Tibial artery (tissue), 4 donors: ENCODE data around the gene B3GLCT.

Experiments
- DNase-seq, 2 donors: peaks; one replicate each; pipeline ENCODE4 v3.0.0-alpha.2; 2019
- H3K27ac ChIP-seq, 2 donors: fragments of 200-600 bp; sonication (generic) in 1 of 2; 1 replicate in 1 of 2; 2 replicates in 1 of 2; pipeline ENCODE4 v1.5.1; 2018 to 2019; ENCODE audit warnings: mild to moderate bottlenecking in 1 of 2
- H3K27me3 ChIP-seq, 2 donors: fragments of 200-600 bp; sonication (generic) in 1 of 2; one replicate each; pipeline versions ENCODE4 v1.5.1 to v1.6.0; 2016 to 2019
- H3K36me3 ChIP-seq, 3 donors: fragments of 200-600 bp; sonication (generic) in 2 of 3; one replicate each; pipeline ENCODE4 v1.5.1; 2016 to 2019; ENCODE audit warnings: mild to moderate bottlenecking in 2 of 3
- H3K4me1 ChIP-seq, 4 donors: fragments of 200-600 bp; sonication (generic) in 2 of 4; 1 replicate in 3 of 4; 2 replicates in 1 of 4; pipeline ENCODE4 v1.5.1; 2016 to 2019
- H3K4me3 ChIP-seq, 2 donors: fragments of 200-600 bp; sonication (generic) in 1 of 2; 1 replicate in 1 of 2; 2 replicates in 1 of 2; pipeline ENCODE4 v1.5.1; 2018 to 2019; ENCODE audit warnings: mild to moderate bottlenecking in 2 of 2
- H3K9me3 ChIP-seq, 3 donors: fragments of 200-600 bp; sonication (generic) in 1 of 3; one replicate each; pipeline ENCODE4 v1.5.1; 2016 to 2019
- CTCF ChIP-seq, 2 experiments: fragments of 200-600 bp in 1 of 2; fragments of 450-650 bp in 1 of 2; IDR thresholded peaks; one replicate each; pipeline ENCODE4 v1.5.1; 2017 to 2019; ENCODE audit warnings: antibody characterized with exemption in 2 of 2, mild to moderate bottlenecking in 1 of 2, moderate library complexity in 1 of 2
- intact Hi-C: fragments of 100-400 bp; cut with DNase I; formaldehyde crosslinking; loops from one replicate; pipeline ENCODE4 v1.15.0; 2023; ENCODE audit warnings: low total_unique reads

The B3GLCT gene

GRCh38 chr13:31160857-31161556 is 38.8 kb upstream of the B3GLCT start:
- DNase-seq, result peak; percentile 59 to 76
- Histone ChIP-seq H3K4me1 (peaks cover 0 to 26% (median 14%) of the 10 kb centered on the region in 4 donors), H3K4me3 (peak overlapping the region; percentile 71 to 84), H3K27me3 (no peaks in the 10 kb centered on the region), H3K36me3 (peaks cover 6 to 11% (median 11%) of the 10 kb centered on the region in 3 donors), H3K27ac (peak overlapping the region; percentile 81 to 82), H3K9me3 (no peaks in the 10 kb centered on the region)
- intact Hi-C loops, result no loop called here
- TF ChIP-seq CTCF (IDR thresholded peaks at IDR 0.05), result no peak

- intact Hi-C loops, result loop anchor here (2.0 kb wide), 1 partner anchor 39 kb away; no protein-coding TSS in a partner anchor
- Histone ChIP-seq H3K36me3 (peaks cover 0 to 11% (median 4%) of the 10 kb centered on the region in 3 donors), H3K27ac (peak within 1 kb of the TSS; percentile 81 to 82), H3K27me3 (no peaks in the 10 kb centered on the region), H3K9me3 (no peaks in the 10 kb centered on the region), H3K4me1 (peaks cover 0 to 26% (median 14%) of the 10 kb centered on the region in 4 donors), H3K4me3 (peak within 1 kb of the TSS; percentile 71 to 84)
- peak; percentile 8 to 13 for TF ChIP-seq CTCF (IDR thresholded peaks at IDR 0.05)
- DNase-seq, result peak; percentile 98 to 99
Measured at GRCh38 chr13:31161557-31162150, 38.1 kb upstream of the B3GLCT start, which contains the start of gene HSPH1. Gene HSPH1, minus strand, starts transcription at chr13:31161904. Its CDS starts 322 bp downstream, at chr13:31161582.

GRCh38 chr13:31162151-31163008 is 37.4 kb upstream of the B3GLCT start:
- Histone ChIP-seq H3K4me1 (peaks cover 0 to 26% (median 14%) of the 10 kb centered on the region in 4 donors), H3K27me3 (no peaks in the 10 kb centered on the region), H3K36me3 (peaks cover 0 to 6% (median 3%) of the 10 kb centered on the region in 3 donors), H3K9me3 (no peaks in the 10 kb centered on the region), H3K27ac (peak overlapping the region; percentile 77 to 82), H3K4me3 (peak overlapping the region; percentile 71 to 84)
- no peak for TF ChIP-seq CTCF (IDR thresholded peaks at IDR 0.05)
- intact Hi-C loops, result loop anchor here (2.0 kb wide), 1 partner anchor 38 kb away; no protein-coding TSS in a partner anchor
- peak; percentile 97 for DNase-seq

- intact Hi-C loops, result no loop called here
- DNase-seq, result no peak
- Histone ChIP-seq H3K36me3 (no peaks in the 10 kb centered on the region), H3K4me1 (peaks cover 0 to 5% (median 2%) of the 10 kb centered on the region in 4 donors), H3K27ac (no peak overlapping the region), H3K9me3 (no peaks in the 10 kb centered on the region), H3K4me3 (no peak overlapping the region), H3K27me3 (no peaks in the 10 kb centered on the region)
- TF ChIP-seq CTCF (IDR thresholded peaks at IDR 0.05), result no peak
Measured at GRCh38 chr13:31166591-31166990, 33.2 kb upstream of the B3GLCT start.

- intact Hi-C loops, result no loop called here
- Histone ChIP-seq H3K4me1 (peaks cover 0 to 5% (median 2%) of the 10 kb centered on the region in 4 donors), H3K36me3 (no peaks in the 10 kb centered on the region)
Measured at GRCh38 chr13:31167490-31167889, 32.3 kb upstream of the B3GLCT start.

More at GRCh38 chr13:31167490-31167889, 32.3 kb upstream of the B3GLCT start:
- H3K9me3 ChIP-seq, result no peaks in the 10 kb centered on the region
- no peak for TF ChIP-seq CTCF (IDR thresholded peaks at IDR 0.05)
- H3K4me3 ChIP-seq, result no peak overlapping the region
- H3K27me3 ChIP-seq, result no peaks in the 10 kb centered on the region
- no peak for DNase-seq
- H3K27ac ChIP-seq, result no peak overlapping the region
